Fibroblast of lung (primary cell): ENCODE measurements around the gene TBXA2R.

ENCODE experiments used
- CTCF ChIP-seq, 2 donors: IDR thresholded peaks in 1 of 2; conservative IDR thresholded peaks in 1 of 2; 1 replicate in 1 of 2; 2 replicates in 1 of 2; pipeline ENCODE4 v1.5.1; 2011 to 2012; ENCODE audit warnings: low read length in 2 of 2, control low read depth in 1 of 2, inconsistent platforms in 1 of 2, low read depth in 1 of 2, mild to moderate bottlenecking in 1 of 2
- EZH2 ChIP-seq: IDR thresholded peaks from 2 replicates; pipeline ENCODE4 v1.5.1; 2012; ENCODE audit warnings: low read length, control low read depth, mild to moderate bottlenecking; ENCODE audit errors: missing control alignments

GRCh38 chr19:3622224-3622623, 15.5 kb upstream of the TBXA2R start:
- TF ChIP-seq CTCF (conservative IDR thresholded peaks at IDR 0.05 in 1 of 2, IDR thresholded peaks at IDR 0.05 in 1 of 2; ENCODE audit: low read depth in 1 of 2, low read length in 2 of 2) (no peak), EZH2 (no peak)
